ENCODE results near the gene ZFYVE28.

- no peak for TF ChIP-seq CTCF (IDR thresholded peaks at IDR 0.05)
- no peak for TF ChIP-seq POLR2A (IDR thresholded peaks at IDR 0.05)
Observed at GRCh38 chr4:2266821-2267220, 151.6 kb downstream of the ZFYVE28 start.

Data from adrenal gland (tissue), 5 donors.